ENCODE results near the gene TOMT.
A peak's percentile ranks its signal among the peaks of the same experiment; 100 is the strongest.

The TOMT gene

GRCh38 chr11:72102631-72102945 is 3.1 kb upstream of the TOMT start:
- DNase-seq (ENCODE audit: insufficient read length, low spot score) (no peak), FAIRE-seq (no peak)
- TF ChIP-seq CTCF (IDR thresholded peaks at IDR 0.05; ENCODE audit: insufficient read depth, missing control alignments) = no peak

- FAIRE-seq (no peak), DNase-seq (ENCODE audit: insufficient read length, low spot score) (peak; percentile 85)
- peak; percentile 16 for TF ChIP-seq CTCF (IDR thresholded peaks at IDR 0.05; ENCODE audit: insufficient read depth, missing control alignments)
Observed at GRCh38 chr11:72102946-72103753, 2.6 kb upstream of the TOMT start, which contains the start of gene LAMTOR1. Gene LAMTOR1 (minus strand): TSS chr11:72103297. CDS start chr11:72103224, 73 bp downstream.

DNA sequence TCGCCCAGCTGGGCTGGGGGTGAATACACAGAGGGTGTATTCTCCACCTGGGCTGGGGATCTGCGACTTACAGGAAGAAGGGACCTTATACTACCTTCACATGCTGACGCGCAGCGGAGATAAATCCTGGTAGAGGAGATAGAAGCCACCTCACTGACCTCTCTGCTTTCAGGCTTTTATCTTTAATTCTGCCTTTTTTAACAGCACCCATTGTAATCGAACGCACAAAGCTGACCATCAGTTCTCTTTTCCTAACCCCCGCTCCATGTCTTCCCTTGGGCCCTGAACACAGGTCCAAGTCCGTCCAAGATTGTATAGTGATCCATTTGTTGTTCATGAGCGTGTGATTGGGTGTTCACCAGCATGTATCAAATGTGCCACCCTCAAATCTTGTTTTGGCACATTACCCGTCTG is 2.0 kb upstream of the TOMT start:
- no peak for DNase-seq (ENCODE audit: insufficient read length, low spot score)
- FAIRE-seq = no peak
- no peak for TF ChIP-seq CTCF (IDR thresholded peaks at IDR 0.05; ENCODE audit: insufficient read depth, missing control alignments)

DNA sequence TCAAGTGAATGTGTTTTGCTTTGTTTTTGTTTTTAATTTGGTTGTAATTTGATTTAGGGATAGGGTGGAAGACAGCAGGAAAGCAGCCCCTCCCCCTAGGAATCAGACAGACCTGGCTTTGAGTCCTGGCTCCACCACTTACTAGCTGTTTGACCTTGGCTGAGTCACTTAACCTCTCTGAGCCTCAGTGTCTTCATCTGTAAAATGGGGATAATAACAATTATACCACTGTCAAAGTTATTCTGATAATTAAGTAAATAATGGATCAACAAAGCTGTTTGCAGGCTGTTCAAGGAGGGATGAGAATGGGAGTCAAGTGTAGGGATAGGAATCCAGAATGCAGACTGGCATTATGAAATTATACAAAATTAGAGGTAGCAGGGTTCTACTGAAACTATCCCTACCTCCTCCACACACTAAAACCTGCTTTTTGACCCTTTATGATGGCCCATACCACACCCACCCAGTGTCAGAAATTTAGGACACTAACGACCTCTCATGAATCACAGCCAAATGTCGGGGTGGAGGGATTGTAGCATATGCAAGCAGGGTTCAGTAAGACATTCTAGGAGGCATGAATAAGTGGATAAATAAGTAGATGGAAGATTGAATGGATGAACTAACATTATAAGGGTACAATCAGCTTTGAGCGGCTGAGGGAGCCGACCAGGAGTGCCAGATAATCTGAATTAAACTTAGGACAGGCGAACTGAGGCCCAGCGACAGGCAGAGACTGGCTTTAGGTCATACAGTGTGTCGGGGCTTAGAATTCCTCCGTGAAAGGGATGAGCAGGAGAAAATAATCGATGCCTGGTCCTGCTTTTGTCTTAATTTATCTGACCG is 5.8 kb downstream of the TOMT start:
- no peak for TF ChIP-seq CTCF (IDR thresholded peaks at IDR 0.05; ENCODE audit: insufficient read depth, missing control alignments)
- no peak for FAIRE-seq

GRCh38 chr11:72112143-72112977 is 6.6 kb downstream of the TOMT start, which contains the start of gene ANAPC15:
Gene ANAPC15 (minus strand): TSS chr11:72112695. CDS start chr11:72111276, 1,419 bp downstream.
- DNase-seq (ENCODE audit: insufficient read length, low spot score) (peak; percentile 55), FAIRE-seq (peak; percentile 67)
- no peak for TF ChIP-seq CTCF (IDR thresholded peaks at IDR 0.05; ENCODE audit: insufficient read depth, missing control alignments)

More for the DNA sequence above, 5.8 kb downstream of the TOMT start:
- no peak for DNase-seq (ENCODE audit: insufficient read length, low spot score)

DNA sequence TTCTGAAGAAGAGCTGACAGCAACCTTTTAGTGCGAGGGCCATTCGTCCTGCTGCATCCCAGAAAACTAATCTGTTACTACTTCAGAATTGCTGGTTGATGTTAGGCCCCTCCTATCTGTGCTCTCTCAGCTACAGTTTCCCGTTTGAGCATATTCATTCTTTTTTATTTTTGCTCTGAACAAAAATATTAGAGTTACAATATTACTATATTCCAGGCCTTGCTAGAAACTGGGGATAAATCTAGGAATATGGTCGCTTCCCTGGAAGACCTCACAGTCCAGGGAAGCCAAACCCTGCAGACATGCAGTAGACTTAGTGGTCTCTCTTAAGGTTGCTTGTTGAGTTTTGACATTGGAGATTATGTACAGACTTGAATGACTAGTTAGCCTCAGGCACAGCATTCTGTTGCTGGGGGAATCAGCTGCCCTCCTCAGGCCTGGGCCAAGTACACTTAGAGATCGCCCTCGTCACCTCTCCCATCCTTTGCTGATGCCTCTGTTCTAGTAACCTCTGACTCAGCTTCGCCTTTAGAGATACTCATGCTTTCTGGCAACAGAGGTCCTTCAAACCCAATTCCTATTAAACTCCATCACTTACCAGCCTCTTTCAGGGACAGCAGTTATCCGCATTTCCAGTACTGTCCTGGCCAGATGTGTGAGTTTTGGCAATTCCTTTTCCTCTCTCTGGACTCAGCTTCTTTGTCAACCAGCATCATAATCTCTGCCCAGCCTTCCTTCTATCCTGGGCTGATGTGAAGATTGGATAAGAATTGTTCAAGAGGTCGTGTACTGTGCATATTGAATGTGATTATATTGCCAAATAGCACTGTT is 7.5 kb downstream of the TOMT start:
- FAIRE-seq = no peak
- TF ChIP-seq CTCF (IDR thresholded peaks at IDR 0.05; ENCODE audit: insufficient read depth, missing control alignments) = no peak
- DNase-seq (ENCODE audit: insufficient read length, low spot score) = no peak

All from D721Med (cell line).